HG03520 (cell line): ENCODE results near the gene ARHGEF39.

Experiments
- ATAC-seq: cut with Tn5 transposase; IDR thresholded peaks from one replicate; pipeline ENCODE4 v1.9.1; 2021; ENCODE audit warnings: mild to moderate bottlenecking, moderate library complexity; ENCODE audit not compliant: unreplicated experiment

ARHGEF39 gene

DNA sequence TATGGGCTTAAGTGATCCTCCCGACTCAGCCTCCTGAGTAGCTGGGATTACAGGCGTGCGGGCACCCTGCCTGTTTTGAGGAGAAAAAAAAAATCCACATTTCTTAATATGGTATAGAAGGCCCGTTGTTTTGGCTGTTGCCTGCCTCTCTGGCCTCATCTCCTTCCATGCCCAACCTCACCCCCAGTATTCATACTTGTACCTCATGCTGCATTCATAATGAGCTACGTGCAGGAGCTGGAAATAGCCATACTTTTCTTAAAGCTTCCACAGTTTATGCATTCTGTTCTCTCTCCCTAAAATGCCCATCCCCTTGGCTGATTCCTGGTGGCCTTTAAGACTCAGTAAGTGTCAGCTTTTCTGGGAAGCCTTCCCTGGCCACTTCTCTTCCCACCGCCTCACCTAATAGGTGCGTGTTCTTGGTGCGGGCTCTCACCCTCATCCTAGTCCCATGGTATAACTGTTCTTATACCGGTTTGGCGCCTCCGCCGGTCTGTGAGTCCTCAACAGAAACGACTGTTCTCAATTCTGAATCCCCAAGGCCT is 26.8 kb upstream of the ARHGEF39 start:
- ATAC-seq = no peak

DNA sequence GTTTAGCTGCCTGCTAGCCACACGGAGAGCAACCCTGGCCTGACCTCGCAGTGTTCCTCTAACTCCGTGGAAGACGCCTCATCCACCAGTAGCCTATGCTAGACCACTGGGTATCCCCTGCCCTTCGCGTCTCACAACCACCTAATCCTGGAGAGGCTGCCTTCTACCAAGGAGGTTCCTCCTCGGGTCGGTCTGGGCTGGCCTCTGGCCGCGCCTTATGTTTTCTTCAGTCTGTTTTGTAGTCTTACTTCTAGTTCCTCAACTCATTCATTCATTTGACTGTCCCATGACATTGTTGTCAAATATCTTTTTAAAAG is 26.3 kb upstream of the ARHGEF39 start:
- no peak for ATAC-seq

DNA sequence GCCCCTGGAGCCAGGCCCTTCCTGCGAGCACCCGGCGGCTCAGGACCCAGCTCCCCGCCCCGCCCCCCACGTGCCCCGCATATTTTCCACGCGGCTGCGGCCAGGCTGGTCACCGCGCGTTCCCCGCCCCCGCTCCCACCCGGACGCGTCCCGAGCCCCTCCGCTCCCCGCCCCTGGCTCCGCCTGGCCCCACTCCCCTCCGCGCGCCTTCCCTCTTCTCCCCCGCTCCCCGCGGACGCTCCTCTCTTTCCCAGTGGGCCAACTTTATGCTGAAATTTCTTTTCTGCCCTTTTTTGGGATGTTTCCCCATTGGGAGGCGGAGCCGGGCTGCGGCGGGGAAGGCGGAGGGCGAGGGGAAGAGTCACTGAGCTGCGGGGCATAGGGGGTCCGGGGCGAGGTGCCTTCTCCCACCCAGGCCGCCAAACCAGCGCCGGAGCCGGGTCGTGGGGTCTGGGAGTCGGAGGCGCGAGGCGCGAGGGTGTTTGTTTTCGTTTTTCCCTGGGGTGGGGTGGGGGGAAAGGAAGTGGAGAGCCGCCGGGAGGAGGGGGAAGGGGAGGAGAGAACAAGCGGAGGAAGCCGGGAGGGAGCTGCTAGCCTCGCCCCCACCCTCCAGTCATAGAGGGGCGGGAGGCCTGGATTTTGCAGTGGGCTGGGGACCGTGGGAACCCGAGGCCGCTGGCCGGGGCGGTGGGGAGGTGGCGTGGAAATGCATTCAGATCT is 25.8 kb upstream of the ARHGEF39 start:
- ATAC-seq = no peak

DNA sequence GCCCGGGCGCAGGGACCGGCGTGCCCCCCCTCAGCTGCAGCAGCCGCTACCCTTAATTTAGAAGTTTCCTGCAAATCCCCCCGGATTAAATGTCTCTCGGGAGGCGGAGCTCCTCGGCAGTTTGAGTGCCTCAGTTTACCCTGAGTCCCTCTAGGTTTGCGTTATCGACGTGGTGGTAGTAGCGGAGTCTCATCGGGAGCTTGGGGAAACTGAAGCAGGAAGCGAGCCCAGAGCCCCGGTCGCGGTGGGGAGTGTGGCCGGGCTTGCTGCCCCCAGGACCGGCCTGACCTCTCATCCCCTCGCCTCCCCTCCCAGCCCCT is 25.3 kb upstream of the ARHGEF39 start:
- ATAC-seq = no peak

DNA sequence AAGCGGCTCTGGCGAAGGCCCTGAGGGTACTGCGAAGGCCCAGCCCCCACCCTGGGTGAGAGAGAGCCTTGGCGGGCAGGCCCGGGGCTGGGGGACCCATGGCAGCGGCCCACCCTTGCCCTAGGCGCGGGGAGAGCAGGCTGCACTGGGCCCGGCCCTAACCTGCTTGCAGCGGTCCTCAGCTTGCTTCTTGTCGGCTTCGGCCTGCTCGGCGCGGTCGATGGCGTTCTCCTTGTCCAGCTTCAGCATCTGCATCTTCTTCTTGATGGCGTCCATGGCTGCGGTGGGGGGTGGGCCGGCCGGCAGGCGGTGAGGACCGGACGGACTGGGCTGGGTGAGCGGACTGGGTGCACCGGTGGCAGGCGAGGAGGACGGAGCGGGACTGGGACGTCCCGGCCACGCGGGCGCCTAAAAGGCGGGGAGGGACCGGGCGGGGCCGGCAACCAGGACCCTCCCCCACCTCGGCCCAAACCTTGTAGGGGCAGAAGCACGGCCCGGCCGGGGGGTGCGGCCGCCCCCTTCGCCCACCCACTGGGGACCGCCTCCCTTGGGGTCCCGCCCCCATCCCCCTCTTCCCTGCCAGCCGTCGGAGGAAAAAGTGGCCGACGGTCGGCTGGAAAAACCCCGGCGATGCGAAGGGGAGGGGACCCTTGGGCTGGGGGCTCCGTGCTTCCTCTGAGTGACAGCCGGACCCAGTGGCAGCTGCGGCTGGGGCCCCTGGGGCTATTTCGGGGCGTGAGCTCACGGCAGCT is 24.7 kb upstream of the ARHGEF39 start, which contains the start of gene TPM2:
TPM2 (minus strand) TSS at position 384 of the 752 bp plus-strand sequence; CDS start at position 276, 108 bp downstream.
- ATAC-seq = no peak

DNA sequence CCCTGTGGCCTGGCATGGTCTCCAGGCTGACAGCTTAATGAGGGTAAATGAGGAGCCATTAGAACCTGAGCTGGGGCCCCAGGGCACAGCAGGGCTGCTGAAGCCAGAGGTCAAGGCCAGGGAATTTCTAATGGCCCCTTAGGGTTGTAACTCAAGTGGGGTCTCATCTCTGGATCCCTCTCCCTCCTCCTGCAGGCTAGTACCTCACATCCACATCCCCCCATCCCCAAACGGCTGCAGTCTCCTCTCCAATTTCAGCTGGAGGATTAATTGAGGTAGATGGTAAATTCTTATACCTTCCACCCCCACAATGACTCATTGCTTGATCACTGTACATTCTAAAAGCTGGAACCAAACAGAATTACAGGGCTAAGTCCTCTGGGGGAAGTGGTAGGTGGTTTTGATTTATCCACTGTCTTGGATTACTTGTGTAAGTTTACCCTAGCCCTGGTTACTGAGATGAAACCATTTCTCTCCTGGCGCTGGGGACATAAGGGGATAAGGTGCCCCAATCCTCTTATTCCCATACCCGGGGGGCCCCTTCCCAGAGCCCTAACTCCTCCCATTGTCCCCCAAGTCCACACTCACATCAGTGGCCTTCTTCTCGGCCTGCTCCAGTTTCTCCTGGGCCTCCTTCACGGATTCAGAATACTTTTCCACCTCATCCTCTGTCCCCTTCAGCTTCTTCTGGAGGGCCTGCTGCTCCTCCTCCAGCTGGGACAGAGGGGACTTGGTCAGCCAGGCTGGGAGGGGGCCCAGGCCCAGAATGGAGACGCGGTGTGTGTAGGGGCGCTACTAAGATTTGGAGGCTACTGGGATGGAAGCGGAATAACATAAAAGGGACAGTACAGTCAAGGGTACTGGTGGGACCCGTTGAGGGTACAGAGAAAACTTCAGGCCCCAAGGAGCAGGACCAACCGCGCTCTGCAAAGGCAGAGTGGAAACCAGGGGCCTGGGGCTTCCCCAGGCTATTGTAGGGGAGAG is 23.9 kb upstream of the ARHGEF39 start:
- no peak for ATAC-seq

DNA sequence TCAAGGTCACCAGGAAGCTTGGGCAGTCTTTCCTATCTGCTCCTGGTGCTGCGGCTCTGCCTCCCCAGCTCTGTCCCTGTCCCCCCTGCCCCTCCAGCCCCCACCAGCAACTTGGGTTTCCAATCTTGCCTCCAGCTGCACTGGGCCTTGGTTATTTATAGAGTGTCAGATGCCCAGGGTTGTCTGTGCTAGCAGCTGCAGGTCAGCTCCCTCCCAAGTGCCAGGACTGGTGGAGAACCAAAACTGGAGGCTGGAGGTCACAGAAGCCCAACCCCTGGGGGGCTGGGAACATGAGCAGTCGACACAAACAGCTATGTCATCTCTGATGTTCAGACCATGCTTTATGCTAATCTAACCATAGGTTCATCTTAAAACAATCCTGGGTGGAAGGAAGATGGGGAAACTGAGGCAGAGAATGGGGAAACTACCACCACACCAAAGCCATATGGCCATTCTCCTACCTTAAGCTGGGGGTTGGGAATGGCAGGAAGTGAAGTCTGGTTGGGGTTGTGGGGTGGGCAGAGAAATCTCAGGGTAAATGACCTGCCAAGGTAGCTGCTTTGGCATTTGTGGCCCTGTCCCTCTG is 23.1 kb upstream of the ARHGEF39 start:
- ATAC-seq = no peak

DNA sequence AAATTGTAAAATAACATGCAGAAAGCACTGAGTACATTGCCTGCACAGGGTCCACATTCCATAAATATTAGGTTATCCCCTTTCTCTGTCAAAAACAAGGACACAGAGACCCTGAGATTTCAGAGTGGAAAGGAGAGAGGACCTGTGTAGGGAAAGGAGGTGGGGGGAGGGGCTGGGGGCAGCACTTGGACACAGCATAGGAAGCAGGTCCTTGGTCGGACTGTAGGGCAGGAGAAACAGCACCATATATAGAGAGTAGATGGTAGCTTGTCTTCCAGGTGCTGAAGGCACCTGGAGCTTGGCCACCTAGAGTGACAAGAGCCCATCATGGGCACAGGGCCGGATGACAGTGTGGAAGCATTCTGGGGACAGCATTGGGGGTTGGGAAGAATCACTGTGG is 22.3 kb upstream of the ARHGEF39 start:
- ATAC-seq = no peak

DNA sequence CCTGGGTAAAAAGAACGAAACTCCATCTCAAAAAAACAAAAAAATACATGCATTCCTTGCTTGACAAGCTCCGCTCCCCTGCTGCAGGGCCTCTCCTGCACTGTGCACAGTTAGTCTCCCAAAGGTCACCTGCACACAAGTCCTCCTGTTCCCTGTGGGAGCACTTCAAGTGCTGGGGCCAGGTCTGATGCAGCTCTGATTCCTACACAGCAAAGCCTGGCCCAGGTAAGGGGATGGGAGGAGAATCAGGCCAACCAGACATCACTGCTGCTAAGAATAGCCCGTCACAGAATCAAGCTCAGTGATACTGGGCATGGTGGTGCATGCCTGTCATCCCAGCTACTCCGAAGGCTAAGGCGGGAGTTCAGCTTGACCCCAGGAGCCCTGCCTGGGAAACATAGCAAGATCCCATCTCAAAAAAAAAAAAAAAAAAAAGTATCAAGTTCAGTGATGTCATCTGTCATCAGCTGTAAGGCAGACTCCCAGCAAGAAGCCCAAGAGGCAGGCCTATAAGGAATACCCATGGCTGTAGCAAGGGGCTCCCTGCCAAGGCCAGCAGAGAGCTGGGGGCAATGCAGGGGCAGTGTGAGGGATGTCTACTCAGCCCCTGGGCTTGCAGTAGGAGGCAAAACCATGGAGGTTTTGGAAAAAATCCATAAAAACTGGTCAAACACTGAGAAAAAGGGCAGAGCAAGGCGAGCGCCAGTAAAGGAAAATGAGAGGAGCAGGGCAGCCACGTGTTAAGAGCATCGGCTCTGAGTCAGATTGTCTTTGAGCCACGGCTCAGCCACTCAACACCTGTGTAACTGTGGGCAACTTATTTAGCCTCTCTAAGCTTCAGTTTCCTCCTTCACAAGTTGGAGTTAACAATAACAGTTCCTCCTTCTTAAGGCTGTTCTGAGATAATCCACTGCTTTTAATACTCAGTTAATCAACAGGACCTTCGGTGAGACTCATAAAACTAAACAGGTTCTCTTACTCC is 21.5 kb upstream of the ARHGEF39 start:
- no peak for ATAC-seq

DNA sequence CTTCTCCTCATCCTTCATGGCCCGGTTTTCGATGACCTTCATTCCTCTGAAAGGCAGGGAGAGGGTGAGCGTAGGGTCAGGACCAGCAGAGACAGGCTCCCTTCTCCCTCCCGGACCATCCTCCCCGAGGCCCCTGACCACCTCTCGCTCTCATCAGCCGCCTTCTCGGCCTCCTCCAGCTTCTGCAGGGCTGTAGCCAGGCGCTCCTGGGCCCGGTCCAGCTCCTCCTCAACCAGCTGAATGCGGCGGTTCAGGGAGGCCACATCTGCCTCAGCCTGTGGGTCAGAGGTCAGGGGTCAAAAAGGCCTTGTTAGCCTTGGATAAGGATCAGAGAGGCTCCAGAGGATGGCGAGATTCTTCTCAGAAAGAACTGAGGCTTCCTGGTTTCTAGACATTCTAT is 20.5 kb upstream of the ARHGEF39 start:
- ATAC-seq = no peak

DNA sequence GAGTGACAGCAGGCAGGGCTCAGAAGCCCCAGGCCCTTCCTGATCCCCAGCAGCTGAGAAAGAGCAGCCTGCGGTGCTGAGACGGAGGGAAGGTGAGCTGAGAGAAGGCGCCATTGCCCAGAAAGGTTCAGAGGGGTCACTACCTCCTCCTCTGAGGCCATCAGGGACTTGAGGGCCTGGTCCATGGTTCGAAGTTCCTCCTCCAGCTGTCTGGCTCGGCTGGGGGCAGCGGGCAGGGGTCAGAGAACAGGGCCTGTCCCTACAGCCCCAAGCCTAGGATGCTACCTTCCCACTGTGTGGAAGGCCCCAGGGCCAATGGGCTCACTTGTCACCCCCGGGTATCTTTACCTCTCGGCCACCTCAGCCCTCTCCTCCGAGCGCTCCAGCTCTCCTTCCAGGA is 19.9 kb upstream of the ARHGEF39 start:
- ATAC-seq = no peak

DNA sequence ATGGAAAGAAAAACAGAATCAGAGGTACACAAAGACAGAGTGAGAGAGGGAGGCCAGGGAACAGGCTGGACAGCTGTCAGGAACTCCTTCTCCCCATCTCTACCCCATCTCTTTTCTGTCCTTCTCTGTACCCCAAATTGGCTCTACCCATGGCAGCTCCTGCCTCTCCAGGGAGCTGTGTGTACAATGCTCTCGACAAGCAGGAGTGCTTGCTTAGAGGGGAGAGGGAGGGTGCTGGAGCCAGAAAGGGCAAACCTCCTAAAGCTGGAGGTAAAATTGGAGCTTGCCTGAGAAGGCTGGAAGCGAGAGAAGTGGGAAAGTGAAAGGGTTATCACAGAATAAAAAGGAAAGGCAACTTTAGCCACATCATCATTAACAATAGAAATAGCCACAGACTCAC is 18.3 kb upstream of the ARHGEF39 start:
- ATAC-seq = no peak

DNA sequence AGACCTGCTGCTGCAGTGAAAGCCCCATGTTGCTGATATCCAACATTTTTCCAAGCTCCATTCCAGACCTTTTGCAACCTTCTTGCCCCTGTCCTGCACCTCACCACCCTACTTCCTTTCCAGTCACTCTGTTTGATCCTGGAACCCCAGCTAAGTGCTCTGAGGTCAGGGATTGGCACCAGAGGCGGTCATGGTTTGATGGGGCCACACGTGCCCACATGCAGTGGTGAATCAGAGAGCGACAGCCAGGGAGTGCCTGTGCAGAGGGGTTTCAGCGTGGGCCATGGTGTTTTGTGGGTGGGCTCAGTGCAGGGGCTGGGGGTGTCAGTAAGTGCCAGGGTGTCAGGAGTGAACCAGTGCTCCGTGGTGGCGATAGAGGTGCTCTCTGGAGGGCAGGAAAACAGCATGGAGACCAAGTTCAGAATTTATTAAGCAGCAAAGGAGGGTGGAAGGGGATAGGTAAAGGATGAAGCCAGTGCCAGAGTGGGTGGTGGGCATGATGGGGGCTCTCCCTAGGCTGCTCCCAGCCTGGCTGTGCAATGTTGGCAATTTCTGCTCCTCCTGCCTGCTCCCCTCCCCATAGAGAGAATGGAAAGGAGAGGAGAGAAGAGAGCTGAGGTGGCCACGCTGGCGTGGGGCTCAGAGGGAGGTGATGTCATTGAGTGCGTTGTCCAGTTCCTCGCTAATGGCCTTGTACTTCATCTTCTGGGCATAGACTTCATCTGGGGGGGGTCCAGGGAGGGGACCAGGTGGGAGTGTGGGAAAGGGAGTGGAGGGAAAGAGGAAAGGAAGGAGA is 17.7 kb upstream of the ARHGEF39 start:
- ATAC-seq = no peak

DNA sequence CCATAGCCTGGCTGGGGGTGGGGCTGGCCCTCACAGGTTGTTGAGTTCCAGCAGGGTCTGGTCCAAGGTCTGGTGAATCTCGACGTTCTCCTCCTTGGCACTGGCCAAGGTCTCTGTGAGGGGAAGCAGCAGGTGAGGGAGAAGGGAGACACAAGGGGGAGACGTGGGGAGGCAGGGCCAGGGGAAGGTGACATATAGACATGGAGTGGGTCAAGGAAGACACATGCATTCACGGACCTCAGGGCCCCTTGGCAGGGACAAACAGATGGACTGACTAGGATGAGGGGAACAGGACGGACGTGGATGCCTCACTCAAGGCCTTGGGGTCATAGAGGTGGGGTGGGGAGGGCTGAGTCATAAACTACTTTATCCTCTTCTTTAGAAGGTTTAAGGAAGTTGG is 17.1 kb upstream of the ARHGEF39 start:
- no peak for ATAC-seq

DNA sequence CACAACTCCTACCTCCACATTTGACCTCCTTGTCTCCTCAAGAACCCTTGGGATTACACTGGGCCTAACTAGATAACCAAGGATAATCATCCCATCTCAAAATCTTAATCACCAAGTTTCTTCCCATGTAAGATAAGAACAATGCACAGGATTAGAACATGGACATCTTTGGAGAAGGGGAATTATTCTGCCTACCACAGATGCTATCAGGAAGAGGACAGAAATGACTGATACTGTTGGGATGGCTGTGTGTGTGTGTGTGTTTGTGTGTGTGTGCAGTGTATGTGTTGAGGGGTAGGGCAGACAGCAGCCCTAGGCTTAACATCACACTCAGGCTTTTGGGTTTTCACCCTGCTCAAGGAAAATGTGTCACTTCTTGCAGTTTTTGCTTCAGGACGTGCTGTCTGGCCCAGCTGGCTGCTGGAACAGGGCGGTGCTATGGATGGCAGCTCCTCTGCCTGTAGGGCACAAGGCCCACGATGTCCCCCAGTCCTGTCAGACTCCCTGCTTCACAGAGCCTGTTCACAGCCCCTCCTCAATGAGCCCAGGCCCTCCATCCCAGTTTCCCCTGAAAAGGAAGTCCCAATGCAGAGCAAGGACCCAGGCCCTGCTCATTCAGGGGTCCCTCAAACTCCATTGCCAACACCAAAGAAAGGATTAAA is 16.5 kb upstream of the ARHGEF39 start:
- ATAC-seq = no peak

DNA sequence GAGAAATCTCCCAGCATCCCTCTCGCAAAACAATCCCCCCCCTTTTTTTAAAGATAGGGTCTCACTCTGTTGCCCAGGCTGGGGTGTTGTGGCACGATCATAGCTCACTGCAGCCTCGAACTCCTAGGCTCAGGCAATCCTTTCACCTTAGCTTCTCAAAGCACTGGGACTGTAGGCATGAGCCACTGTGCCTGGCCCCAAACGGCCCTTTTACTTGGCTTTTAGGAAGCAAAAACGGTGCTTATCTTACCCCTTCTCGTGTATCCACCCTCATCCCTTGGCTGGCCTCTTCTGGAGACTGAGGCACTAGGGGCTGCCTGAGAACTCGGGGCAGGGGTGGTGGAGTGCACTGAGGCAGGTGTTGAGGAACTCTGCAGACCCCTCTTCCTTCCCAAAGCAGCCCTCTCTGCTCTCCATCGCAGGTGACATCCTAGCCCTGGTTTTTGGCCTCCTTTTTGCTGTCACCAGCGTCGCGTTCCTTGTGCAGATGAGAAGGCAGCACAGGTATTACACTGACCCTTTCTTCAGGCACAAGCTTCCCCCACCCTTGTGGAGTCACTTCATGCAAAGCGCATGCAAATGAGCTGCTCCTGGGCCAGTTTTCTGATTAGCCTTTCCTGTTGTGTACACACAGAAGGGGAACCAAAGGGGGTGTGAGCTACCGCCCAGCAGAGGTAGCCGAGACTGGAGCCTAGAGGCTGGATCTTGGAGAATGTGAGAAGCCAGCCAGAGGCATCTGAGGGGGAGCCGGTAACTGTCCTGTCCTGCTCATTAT is 15.5 kb upstream of the ARHGEF39 start:
- ATAC-seq = no peak

DNA sequence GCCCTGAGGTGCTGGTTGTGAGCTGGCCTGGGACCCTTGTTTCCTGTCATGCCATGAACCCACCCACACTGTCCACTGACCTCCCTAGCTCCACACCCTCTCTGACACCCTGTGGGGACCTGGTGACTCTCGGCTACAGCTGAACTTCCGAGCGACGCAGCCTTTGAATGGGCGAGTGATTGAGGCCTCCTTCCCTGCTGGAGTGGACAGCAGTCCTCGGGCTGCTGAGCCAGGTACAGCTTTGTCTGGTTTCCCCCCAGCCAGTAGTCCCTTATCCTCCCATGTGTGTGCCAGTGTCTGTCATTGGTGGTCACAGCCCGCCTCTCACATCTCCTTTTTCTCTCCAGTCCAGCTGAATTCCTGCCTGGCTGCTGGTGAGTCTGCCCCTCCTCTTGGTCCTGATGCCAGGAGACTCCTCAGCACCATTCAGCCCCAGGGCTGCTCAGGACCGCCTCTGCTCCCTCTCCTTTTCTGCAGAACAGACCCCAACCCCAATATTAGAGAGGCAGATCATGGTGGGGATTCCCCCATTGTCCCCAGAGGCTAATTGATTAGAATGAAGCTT is 14.9 kb upstream of the ARHGEF39 start:
- no peak for ATAC-seq
